NB4 (cell line): ENCODE measurements around the gene HOXB13.

ENCODE experiments used
- DNase-seq: peaks from one replicate; pipeline ENCODE4 v3.0.0; 2010; ENCODE audit warnings: low read depth
- H3K4me3 ChIP-seq: one replicate; pipeline ENCODE4 v1.5.1; 2011; ENCODE audit warnings: mild to moderate bottlenecking, low read depth, low read length, moderate library complexity
- CTCF ChIP-seq: IDR thresholded peaks from one replicate; pipeline ENCODE4 v1.5.1; 2012; ENCODE audit warnings: low read depth, low read length
- MAX ChIP-seq: IDR thresholded peaks from 2 replicates; pipeline ENCODE4 v1.6.1; 2011; ENCODE audit warnings: low read depth, low read length
- MYC ChIP-seq: IDR thresholded peaks from 2 replicates; pipeline ENCODE4 v1.6.1; 2011; ENCODE audit warnings: low read depth, low read length
- POLR2A ChIP-seq: IDR thresholded peaks from 2 replicates; pipeline ENCODE4 v1.6.1; 2011; ENCODE audit warnings: mild to moderate bottlenecking; ENCODE audit not compliant: insufficient read length; ENCODE audit errors: extremely low read depth

The HOXB13 gene

GRCh38 chr17:48761114-48761513 lies 32.6 kb upstream of the HOXB13 start:
- no peak overlapping the region for H3K4me3 ChIP-seq
- DNase-seq: no peak
- TF ChIP-seq CTCF: no peak
- TF ChIP-seq POLR2A: no peak
- no peak for TF ChIP-seq MYC
- TF ChIP-seq MAX: no peak

- no peak for TF ChIP-seq MYC
- TF ChIP-seq CTCF: no peak
- no peak for TF ChIP-seq POLR2A
- no peak for TF ChIP-seq MAX
- H3K4me3 ChIP-seq: no peak overlapping the region
- DNase-seq: no peak
These were observed 31.9 kb upstream of the HOXB13 start for GRCh38 chr17:48760411-48760810.

GRCh38 chr17:48759288-48759687 lies 30.7 kb upstream of the HOXB13 start:
- no peak overlapping the region for H3K4me3 ChIP-seq
- no peak for TF ChIP-seq POLR2A
- TF ChIP-seq CTCF: no peak
- no peak for TF ChIP-seq MAX
- TF ChIP-seq MYC: no peak
- no peak for DNase-seq

GRCh38 chr17:48757524-48757961 lies 29.0 kb upstream of the HOXB13 start:
- H3K4me3 ChIP-seq: no peak overlapping the region
- DNase-seq: no peak
- no peak for TF ChIP-seq MAX
- TF ChIP-seq POLR2A: no peak
- TF ChIP-seq CTCF: no peak
- TF ChIP-seq MYC: no peak

GRCh38 chr17:48756830-48757251 lies 28.3 kb upstream of the HOXB13 start:
- no peak overlapping the region for H3K4me3 ChIP-seq
- TF ChIP-seq CTCF (no peak), MAX (no peak), MYC (no peak), POLR2A (no peak)
- peak; percentile 40 for DNase-seq

GRCh38 chr17:48755356-48755755 lies 26.8 kb upstream of the HOXB13 start:
- peak; percentile 16 for DNase-seq
- no peak overlapping the region for H3K4me3 ChIP-seq
- TF ChIP-seq MAX (no peak), CTCF (no peak), POLR2A (no peak), MYC (no peak)
